HCT116 (cell line): ENCODE results near the gene SYNDIG1.

Source experiments
- EZH2 ChIP-seq: fragments of 200-600 bp; sonication (generic); IDR thresholded peaks from 2 replicates; pipeline ENCODE4 v1.6.1; 2017; ENCODE audit warnings: antibody characterized with exemption, mixed run types
- EZH2phosphoT487 ChIP-seq: fragments of 200-600 bp; IDR thresholded peaks from 2 replicates; pipeline ENCODE4 v1.6.1; 2018; ENCODE audit warnings: antibody characterized with exemption, borderline replicate concordance
- POLR2A ChIP-seq: IDR thresholded peaks from 2 replicates; pipeline ENCODE4 v1.7.0; 2011; ENCODE audit warnings: borderline replicate concordance; ENCODE audit not compliant: insufficient read depth, insufficient read length; ENCODE audit errors: extremely low read depth
- SRF ChIP-seq: IDR thresholded peaks from 2 replicates; pipeline ENCODE4 v1.6.1; 2012; ENCODE audit warnings: low read depth

DNA sequence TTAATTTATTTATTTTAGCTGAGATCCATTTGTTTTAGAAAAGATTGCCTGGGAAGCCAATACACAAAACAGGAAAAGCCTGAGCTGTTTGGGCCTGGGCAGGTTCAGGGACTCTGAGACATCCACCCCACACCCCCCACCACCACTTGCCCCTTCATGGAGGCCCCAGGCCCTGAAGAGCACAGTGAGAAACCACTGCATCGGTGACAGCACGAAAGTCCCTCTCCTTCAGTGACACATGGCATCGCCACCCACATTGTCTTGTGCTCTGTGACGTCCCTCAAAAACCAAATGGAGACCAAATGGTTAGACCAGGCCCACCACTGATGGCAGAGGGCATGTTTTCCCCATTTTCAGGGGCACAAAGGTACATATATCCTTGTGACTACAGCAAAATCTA, 106.4 kb downstream of the SYNDIG1 start:
- TF ChIP-seq EZH2 (no peak), POLR2A (no peak), EZH2phosphoT487 (no peak), SRF (no peak)
